Stimulated activated CD8-positive, alpha-beta memory T cell treated with anti-CD3 and anti-CD28 coated beads, Interleukin-7, amount 100 ng/mL, for 24 hours (primary cell): ENCODE measurements around the gene NEDD8.

ENCODE experiments used
- DNase-seq: peaks from one replicate; pipeline ENCODE4 v3.0.0-alpha.2; 2020; ENCODE audit warnings: low read depth

The NEDD8 gene

GRCh38 chr14:24263848-24264247 lies 31.7 kb upstream of the NEDD8 start:
- no peak for DNase-seq

- DNase-seq: no peak
These were observed 30.9 kb upstream of the NEDD8 start, which contains the start of gene TGM1 for GRCh38 chr14:24262821-24263733. TSS of gene TGM1 (minus strand) at chr14:24263177. CDS start at chr14:24262352, 825 bp downstream.

- no peak for DNase-seq
These were observed 29.8 kb upstream of the NEDD8 start for GRCh38 chr14:24261969-24262327.

- DNase-seq: no peak
These were observed 29.2 kb upstream of the NEDD8 start for GRCh38 chr14:24261256-24261968.

- DNase-seq: no peak
These were observed 28.6 kb upstream of the NEDD8 start for GRCh38 chr14:24260780-24261157.

- DNase-seq: no peak
These were observed 28.0 kb upstream of the NEDD8 start for GRCh38 chr14:24260026-24260779.

- DNase-seq: no peak
These were observed 27.3 kb upstream of the NEDD8 start for GRCh38 chr14:24259282-24260025.

- DNase-seq: no peak
These were observed 26.5 kb upstream of the NEDD8 start for GRCh38 chr14:24258548-24259265.

- no peak for DNase-seq
These were observed 26.0 kb upstream of the NEDD8 start for GRCh38 chr14:24258119-24258518.

- DNase-seq: no peak
These were observed 24.8 kb upstream of the NEDD8 start for GRCh38 chr14:24256960-24257359.

- DNase-seq: no peak
These were observed 24.0 kb upstream of the NEDD8 start for GRCh38 chr14:24255931-24256711.

GRCh38 chr14:24255438-24255837 lies 23.3 kb upstream of the NEDD8 start:
- DNase-seq: no peak

GRCh38 chr14:24254630-24255392 lies 22.6 kb upstream of the NEDD8 start:
- DNase-seq: no peak

- DNase-seq: no peak
These were observed 21.8 kb upstream of the NEDD8 start for GRCh38 chr14:24253936-24254335.

GRCh38 chr14:24252289-24253124 lies 20.3 kb upstream of the NEDD8 start:
- no peak for DNase-seq

GRCh38 chr14:24251880-24252288 lies 19.7 kb upstream of the NEDD8 start:
- DNase-seq: no peak

- no peak for DNase-seq
These were observed 18.2 kb upstream of the NEDD8 start for GRCh38 chr14:24250354-24250753.

GRCh38 chr14:24249230-24250021 lies 17.3 kb upstream of the NEDD8 start:
- DNase-seq: no peak
